ENCODE measurements around the gene LPCAT3.

The LPCAT3 gene

DNA sequence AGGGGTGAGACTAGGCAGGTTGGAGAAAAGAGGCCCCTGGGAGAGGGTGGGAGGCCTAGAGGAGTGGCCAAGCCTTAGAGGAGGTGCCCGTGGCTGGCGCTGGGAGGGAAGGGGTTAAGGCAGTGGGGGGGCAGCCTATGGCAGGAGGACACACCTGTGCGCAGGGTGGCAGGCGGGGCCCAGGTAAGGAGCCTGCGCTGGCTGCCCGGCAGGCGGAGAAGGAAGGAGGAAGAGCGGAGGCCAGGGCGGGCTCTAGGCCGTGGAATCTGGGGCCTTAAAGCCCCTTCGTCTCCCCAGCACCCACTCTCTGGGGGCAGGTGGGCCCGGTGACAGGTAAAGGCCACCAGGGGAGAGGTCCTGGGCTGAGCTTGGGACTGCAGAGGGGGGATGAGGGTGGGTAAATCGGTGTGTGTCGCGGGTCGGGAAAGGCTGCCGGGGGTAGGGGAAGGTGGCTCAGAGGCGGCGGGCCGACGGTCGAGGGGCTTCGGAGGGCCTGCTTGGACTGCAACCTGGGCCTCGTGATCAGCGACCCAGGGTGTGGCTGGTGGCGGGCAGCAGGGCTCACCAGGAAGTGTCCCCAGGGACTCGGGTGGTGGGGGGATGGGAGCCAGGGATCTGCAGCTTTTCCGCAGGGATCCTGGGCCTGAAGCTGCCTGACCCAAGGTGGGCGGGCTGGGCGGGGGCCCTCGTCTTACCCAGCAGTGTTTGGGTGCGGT is 55.1 kb downstream of the LPCAT3 start:
- DNase-seq (ENCODE audit: low read depth), result no peak

DNA sequence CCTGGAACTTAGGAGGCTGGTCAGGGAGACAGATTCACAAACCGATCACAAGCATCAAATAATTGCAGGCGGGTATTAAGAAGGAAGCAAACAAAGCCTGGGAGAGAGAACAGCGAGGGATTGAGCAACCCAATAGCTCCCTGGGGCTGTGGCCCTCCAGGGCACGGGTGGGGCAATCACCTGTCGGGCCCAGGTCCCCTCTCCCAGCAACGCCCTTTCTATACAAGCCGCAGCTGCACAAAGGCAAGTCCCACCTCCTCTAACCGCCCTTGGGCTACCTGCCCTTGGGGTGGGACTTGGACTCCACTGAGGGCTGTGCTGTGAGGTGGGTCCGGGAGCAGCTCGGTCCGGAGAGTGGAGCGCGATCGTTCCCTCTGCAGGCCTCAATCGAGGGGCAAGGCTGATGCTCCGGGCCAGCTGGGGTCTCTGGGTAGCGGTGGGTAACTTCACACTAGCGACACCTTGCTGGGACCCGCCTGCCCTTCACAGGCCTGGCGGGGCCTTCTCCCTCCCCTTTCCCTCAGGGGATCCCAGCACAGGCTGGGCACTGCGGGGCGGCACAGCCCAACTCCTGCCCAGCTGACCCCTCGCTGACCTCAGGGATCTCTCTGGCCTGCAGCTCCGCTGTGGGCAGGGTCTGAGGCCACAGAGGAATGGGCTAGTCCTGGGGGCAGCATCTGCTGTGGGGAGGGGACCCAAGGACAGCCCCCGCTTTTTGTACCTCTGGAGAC is 55.8 kb downstream of the LPCAT3 start:
- no peak for DNase-seq (ENCODE audit: low read depth)

DNA sequence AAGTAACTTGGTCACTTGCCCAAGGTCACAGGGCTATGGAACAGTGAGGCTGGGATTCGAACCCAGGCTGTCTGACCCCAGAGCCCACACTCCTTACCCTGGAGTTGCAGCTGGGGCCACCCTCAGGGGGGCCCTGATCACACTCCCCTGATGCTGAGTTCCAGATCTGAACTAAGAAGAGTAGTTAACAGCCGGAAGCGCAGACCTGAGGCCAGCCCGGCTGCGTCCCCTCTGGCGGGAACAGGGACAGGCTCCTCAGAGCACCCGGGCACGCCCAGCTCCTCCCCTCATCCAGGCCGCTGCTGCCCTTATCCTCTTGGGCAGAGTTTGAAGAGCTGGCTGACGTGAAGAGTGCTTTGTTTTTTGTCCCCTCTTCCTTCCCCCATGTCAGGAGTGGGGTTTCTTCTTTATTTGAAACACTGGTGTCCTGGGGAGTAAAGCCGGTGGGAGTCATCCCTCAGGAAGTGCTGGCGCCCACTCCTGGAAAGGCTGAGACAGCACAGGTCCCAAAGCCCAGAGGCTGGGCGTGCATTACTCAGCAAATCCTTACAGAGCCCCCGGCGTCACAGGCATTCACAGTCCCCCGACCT is 56.5 kb downstream of the LPCAT3 start:
- DNase-seq (ENCODE audit: low read depth), result no peak

DNA sequence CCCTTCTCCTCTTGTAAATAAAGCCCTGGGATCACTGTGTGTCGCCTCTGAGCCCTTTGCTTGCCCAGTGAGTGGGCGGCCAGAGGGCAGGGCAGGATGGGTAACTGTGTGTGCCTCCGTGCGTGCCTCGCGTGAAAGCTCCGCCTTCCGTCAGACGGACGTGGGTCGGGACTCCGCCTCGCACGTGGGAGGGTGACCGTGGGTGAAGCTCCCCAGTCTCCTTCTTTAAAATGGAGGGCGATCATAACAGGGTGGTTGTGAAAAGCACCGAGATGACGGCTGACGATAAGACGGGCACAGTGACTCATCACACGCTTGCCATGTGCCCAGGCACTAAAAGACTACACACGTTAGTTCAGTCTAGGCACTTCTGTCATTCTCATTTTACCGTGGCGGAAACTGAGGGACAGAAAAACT is 57.0 kb downstream of the LPCAT3 start:
- no peak for DNase-seq (ENCODE audit: low read depth)

DNA sequence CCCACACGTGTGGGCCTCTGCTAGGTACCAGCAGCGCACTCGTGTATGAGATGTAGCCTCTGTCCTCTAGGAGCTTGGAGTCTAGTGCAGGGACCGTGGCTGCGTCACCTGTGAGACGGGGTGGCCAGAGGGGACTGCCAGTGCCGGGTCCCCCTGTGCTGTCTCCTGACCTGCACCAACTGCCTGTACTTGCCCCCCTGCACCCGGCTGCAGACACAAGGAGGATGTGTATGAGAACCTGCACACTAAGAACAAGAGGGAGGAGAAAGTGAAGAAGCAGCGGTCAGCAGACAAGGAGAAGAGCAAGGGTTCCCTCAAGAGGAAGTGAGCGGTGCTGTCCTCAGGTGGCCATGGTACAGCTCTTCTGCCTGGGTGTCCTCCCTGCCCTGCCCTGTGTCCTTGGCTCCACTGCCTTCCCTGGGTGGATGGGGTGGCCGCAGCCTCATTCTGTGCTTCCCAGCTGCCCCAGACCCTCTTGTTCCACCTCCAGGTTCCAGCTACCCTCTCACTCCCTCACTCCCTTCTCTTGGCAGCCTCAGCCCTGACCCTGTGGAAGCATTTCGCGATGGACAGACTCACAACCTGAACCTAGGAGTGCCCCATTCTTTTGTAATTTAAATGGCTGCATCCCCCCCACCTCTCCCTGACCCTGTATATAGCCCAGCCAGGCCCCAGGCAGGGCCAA is 57.5 kb downstream of the LPCAT3 start:
- DNase-seq (ENCODE audit: low read depth), result no peak

DNA sequence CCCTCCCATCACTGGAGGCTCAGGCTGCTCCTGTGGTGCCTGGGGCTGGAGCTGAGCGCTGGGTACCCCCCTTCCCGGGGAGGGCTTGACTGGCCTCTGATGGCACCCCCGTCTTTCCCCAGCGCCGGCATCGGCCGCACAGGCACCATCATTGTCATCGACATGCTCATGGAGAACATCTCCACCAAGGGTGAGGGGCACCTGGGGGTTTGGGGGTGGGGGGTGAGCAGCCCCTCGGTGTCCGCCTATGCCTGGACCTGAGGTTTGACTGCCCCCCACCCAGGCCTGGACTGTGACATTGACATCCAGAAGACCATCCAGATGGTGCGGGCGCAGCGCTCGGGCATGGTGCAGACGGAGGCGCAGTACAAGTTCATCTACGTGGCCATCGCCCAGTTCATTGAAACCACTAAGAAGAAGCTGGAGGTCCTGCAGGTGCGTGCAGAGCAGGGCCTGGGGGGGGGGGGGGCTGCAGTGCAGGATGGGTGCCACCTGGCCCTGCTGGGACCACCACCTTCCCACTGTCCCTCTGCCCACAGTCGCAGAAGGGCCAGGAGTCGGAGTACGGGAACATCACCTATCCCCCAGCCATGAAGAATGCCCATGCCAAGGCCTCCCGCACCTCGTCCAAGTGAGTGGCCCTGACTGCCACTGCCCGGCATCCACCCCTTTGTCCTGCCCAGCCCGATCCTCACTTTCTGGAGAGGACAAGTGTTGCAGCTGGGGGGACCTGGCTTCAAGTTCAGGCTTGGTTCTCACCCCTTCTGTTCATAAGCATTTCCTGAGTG is 58.3 kb downstream of the LPCAT3 start:
- no peak for DNase-seq (ENCODE audit: low read depth)

DNA sequence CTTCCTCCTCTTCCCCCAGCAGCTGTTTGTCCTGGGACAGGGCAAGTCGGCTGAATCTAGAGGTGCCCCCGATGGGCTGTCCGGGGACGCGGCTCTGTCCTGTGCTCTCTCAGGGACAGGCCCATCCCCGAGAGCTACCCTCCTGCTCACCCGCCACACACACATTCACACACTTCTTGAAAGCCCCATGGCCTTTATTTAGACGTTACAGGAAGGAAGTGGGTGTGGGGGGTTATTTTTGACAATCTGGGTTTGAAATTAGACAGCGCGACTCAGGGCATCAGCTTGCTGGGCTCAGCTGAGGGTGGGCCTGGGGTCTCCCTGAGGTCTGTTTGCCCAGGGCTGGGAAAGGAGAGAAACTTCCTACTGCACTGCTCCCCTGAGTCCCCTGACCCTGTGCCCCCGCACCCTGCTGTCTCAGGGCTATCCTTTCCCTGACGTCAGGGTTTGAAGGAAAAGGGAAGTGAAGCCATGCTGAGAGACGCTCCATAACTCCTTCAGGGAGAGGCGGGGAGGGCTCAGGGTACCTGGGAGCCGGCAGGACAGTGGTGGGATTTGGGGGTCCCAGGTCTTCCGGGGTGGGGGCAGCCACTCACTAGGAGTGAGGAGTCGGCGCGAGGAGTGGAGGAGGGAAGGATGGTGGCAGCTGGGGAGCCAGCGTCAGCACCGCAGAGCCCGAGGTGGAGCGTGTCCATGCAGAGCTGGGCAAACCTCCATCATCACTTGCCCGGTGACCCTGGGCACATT is 59.0 kb downstream of the LPCAT3 start:
- no peak for DNase-seq (ENCODE audit: low read depth)

DNA sequence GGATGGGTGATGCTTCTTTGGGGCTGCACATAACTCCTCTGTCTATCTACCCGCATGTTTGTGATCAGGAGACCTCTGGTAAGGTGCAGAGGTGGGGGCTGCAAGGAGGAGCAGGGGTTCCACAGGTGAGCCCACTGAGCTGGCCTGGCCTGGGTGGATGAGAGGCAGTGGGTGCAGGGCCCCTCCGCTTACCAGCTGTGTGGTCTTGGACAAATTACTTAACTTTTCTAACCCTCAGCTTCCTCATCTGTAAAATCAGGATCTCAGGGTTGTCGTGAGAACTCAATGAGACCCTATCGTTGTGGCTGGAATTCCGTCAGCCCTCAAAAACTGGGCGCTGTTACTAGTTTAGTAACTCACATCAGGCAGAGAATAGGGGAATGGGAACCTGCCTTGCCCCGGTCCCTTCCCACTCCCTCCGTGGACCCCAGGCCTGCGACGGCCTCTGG is 59.6 kb downstream of the LPCAT3 start:
- DNase-seq (ENCODE audit: low read depth), result no peak

DNA sequence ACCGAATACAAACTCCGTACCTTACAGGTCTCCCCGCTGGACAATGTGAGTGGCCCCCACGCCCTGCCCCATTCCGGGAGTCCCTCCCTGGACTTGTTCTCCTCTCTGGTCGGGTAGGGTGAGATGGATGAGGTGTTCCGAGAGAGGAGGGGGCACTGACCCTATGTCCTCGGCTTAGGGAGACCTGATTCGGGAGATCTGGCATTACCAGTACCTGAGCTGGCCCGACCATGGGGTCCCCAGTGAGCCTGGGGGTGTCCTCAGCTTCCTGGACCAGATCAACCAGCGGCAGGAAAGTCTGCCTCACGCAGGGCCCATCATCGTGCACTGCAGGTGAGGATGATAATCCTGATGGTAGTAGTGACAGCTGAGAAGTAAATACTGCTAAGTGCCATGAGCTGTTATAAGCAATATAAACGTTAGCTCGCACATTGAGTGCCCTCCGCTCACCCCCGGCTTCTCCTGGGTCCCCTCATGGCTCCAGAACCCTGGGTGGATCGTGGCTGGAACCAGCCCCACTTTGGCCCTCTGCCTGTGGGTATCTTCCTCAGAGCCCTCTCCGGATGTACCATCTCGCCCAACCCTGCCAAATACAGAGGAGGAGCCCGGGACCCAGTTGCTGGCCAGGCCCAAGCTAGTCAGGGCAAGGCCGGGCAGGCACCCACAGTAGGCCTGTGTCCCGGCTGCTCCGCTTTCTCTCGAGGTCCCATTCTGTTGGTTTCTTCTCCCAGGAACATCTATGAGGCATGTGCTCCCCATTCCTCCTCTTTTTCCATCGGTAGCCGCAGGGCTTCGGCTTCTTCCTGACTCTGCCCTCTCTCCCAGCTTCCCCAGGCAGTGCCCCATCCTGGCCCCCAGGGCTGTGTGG is 60.3 kb downstream of the LPCAT3 start:
- no peak for DNase-seq (ENCODE audit: low read depth)

DNA sequence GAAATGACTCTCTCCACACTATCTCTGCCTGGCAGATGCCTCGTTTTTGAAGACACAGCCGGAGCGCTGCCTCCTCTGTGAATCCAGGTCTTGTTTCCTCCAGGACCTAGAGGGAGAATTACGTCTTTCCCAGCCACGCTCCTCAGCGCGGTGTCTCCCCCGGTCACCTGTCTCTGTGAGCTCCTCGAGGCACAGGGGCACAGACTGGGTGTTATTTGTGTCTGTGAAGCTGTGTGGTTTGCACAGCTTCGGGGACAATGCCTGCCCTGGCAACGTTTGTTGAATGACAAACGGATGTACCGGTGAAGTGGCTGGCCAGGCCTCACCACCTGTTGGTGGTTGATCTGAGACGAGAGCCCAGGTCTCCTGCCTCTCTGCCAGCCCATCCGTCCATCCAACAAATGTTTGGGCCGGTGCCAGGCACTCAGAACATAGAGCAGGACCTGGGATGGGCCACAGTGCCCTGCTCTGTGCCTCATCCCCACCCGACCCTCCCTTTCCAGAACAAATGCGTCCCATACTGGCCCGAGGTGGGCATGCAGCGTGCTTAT is 61.0 kb downstream of the LPCAT3 start:
- DNase-seq (ENCODE audit: low read depth), result no peak

DNA sequence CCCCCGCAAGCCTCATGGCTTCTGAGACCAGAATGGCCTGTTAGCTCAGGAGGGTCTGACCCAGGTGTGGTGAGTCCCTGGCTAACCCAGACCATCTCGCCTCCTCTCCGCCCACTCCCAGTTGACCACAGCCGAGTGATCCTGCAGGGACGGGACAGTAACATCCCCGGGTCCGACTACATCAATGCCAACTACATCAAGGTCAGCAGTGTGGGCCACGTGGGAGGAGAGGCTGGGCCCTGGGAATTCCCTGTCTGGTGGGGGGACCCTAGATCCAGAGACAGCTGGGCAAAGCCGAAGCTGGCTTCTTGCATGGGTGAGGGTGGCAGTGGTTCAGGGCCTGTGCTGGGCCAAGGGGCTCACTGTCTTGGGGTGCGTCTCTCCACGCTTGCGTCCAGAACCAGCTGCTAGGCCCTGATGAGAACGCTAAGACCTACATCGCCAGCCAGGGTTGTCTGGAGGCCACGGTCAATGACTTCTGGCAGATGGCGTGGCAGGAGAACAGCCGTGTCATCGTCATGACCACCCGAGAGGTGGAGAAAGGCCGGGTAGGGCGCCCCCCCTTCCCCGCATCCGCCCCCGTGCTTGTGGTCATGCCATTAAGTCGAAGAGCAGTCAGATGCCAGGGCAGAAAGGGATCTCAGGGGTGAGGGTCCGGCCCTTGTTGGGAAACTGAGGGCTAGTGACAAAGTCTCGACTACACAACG is 62.1 kb downstream of the LPCAT3 start:
- DNase-seq (ENCODE audit: low read depth), result no peak

DNA sequence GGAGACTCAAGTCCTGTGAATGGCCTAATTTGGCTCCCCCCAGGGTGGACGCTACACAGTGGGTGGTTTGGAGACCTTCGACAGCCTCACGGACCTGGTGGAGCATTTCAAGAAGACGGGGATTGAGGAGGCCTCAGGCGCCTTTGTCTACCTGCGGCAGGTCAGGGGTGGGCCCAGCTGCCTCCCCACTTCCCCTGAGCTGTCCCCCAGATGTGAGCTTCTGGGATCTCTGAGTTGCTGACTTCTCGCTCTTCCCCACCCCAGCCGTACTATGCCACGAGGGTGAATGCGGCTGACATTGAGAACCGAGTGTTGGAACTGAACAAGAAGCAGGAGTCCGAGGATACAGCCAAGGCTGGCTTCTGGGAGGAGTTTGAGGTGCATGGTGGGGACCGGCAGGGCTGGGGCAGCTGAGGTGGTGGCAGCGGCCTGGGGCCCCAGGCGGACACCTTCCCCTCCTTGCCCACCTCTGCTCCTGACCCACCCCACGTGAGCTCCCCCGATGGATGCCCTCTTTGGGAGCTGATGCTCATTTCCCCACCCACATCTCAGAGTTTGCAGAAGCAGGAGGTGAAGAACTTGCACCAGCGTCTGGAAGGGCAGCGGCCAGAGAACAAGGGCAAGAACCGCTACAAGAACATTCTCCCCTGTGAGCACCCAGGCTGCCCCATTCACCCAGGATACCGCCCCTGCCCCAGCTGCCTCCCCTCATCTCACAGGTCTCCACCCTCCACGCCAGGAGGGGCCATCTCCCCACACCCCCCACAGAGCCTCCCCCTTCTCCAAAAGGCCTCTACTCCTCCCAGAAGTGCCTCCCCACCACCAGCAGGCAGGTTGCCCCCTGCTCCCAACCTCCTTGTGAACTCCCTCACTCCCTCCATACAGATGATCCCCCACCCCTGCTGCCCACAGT is 62.9 kb downstream of the LPCAT3 start:
- DNase-seq (ENCODE audit: low read depth), result no peak

DNA sequence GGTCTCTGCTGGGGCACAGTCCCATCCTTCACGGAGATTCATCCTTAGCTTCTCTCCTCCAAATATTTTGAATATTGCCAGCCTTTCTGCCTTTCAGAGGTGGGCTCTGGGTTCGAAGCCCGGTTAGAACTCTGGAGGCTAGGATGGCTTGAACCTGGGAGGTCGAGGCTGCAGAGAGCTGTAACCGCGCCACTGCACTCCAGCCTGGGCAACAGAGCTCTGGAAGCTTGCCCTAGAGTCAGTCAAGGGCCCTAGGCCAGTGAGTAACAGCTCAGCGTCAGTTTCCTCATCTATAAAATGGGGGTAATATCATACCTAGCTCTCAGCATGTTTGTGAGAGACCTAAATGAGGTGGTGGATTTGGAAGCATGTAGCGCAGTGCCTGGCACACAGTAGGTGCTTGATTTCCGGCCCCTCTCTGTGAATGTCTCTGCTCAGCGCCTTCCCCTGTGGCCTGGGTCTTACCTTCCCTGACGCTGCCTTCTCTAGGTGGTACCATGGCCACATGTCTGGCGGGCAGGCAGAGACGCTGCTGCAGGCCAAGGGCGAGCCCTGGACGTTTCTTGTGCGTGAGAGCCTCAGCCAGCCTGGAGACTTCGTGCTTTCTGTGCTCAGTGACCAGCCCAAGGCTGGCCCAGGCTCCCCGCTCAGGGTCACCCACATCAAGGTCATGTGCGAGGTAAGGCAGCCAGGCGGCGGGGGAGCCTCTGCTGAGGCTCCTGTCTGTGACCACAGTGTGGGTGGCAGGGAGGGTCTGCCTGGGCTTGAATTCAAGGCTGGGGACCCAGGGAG is 63.8 kb downstream of the LPCAT3 start:
- DNase-seq (ENCODE audit: low read depth), result no peak

DNA sequence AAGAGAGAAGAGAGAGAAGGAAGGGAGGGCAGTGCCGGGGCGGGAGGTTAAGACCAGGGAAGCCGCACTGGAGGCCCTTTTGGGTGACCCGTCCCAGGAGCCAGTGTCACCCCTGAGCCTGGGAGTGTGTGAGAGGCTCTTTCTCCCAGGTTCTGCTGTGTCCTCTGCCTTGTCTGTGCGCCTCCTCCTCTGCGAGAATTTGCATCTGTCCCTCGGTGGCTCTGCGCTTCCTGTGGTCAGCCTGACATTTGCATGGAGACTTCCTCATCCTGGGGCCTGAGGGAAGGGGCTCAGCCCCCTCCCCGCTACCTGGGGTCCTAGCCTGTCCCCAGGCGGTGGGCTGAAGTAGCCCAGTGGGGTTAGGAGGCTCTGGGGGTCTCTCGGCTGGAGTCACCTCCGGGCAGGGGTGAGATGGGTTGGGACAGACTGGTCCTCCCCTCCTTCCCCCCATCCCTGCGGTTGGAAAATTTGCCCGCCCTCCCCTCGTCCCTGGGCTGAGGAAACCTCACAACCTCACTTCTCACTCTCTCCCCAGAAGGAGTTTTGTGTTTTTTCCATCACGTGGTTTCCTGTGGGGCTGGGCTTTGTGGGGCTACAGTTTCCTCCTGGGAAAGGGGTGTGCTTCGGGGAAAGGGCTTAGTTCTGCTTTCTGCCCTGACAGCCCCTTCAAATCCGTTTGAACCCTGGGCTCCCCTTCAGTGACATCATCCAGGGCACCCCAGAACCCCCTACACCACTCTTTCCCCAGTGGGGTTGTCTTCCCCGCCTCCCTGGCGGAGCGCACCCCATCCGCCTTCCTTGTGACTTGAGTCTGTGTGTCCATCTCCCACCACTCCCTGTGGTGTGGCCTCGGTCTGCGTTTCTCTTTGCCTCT is 64.6 kb downstream of the LPCAT3 start:
- DNase-seq (ENCODE audit: low read depth), result no peak

DNA sequence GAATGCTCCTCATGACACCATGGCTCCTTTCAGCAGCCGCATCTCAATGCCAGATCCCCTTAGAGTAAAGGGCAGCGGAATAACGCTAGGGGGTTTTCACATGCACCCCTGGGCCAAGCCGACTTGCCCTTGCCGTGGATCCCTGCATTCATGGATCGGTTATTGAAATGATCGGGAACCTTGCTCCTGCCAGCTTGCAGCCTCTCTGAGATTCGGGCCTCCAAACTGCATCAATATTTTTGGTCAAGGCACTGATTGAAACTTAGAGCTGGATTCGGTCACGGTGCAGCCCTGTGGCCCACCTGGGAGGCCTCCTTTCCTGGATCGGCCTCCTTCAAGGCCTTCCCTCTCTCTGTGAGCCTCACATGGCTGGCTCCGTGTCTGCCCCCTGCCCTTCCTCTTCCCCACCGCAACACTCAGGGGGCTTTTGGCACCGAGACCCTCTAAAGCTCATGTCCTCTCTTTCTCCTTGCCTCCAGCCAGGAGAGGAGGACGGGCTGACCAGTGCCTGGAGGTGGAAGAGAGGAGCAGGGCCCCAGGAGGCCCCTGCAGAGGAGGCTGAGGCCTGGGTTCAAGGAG is 65.3 kb downstream of the LPCAT3 start:
- no peak for DNase-seq (ENCODE audit: low read depth)
